Parathyroid adenoma (tissue), 2 donors: ENCODE measurements around the gene BMP8B.
"Not testable (repeated sequence)": the region's sequence is repeated elsewhere in the genome, so short reads cannot be mapped to it uniquely, and the experiment has no call there.

Experiments used
- H2AFZ ChIP-seq: fragments of 300-600 bp; sonication (generic); one replicate; pipeline ENCODE4 v1.7.0; 2017; ENCODE audit warnings: antibody characterized with exemption, mild to moderate bottlenecking
- H3K27ac ChIP-seq: fragments of 300-600 bp; sonication (generic); one replicate; pipeline ENCODE4 v1.7.0; 2017
- H3K27me3 ChIP-seq: fragments of 300-600 bp; sonication (generic); one replicate; pipeline ENCODE4 v1.7.0; 2017; ENCODE audit warnings: low read length; ENCODE audit not compliant: control insufficient read depth, insufficient read depth
- H3K36me3 ChIP-seq: fragments of 300-600 bp; sonication (generic); one replicate; pipeline ENCODE4 v1.7.0; 2017; ENCODE audit warnings: low read length; ENCODE audit not compliant: control insufficient read depth, insufficient read depth
- H3K4me1 ChIP-seq: fragments of 300-600 bp; sonication (generic); one replicate; pipeline ENCODE4 v1.7.0; 2017; ENCODE audit warnings: control low read depth
- H3K4me2 ChIP-seq: fragments of 300-600 bp; sonication (generic); one replicate; pipeline ENCODE4 v1.7.0; 2017; ENCODE audit warnings: low read length
- H3K4me3 ChIP-seq: fragments of 300-600 bp; sonication (generic); one replicate; pipeline ENCODE4 v1.7.0; 2017; ENCODE audit warnings: low read depth, low read length
- H3K79me2 ChIP-seq: fragments of 300-600 bp; sonication (generic); one replicate; pipeline ENCODE4 v1.7.0; 2017; ENCODE audit warnings: control low read depth
- H3K9ac ChIP-seq: fragments of 300-600 bp; sonication (generic); one replicate; pipeline ENCODE4 v1.7.0; 2017; ENCODE audit warnings: mild to moderate bottlenecking
- H3K9me3 ChIP-seq: fragments of 300-600 bp; sonication (generic); one replicate; pipeline ENCODE4 v1.7.0; 2017; ENCODE audit warnings: low read length; ENCODE audit not compliant: control insufficient read depth
- CTCF ChIP-seq: fragments of 300-600 bp; sonication (generic); IDR thresholded peaks from one replicate; pipeline ENCODE4 v1.7.0; 2017; ENCODE audit warnings: antibody characterized with exemption, mild to moderate bottlenecking
- donor health status: primary hyperparathyroidism.

The BMP8B gene

GRCh38 chr1:39789571-39790110, 976 bp upstream of the BMP8B start:
- Histone ChIP-seq H3K27ac (no peak overlapping the region), H3K36me3 (no peaks in the 10 kb centered on the region), H3K79me2 (no peaks in the 10 kb centered on the region), H3K27me3 (peaks cover 2% of the 10 kb centered on the region), H3K4me2 (no peak overlapping the region), H3K4me1 (no peaks in the 10 kb centered on the region), H3K9ac (no peak overlapping the region), H2AFZ (peak overlapping the region; percentile 46), H3K9me3 (no peaks in the 10 kb centered on the region), H3K4me3 (no peak overlapping the region)
- no peak for TF ChIP-seq CTCF

- Histone ChIP-seq H3K27me3 (no peaks in the 10 kb centered on the region), H3K79me2 (no peaks in the 10 kb centered on the region), H3K9me3 (no peaks in the 10 kb centered on the region), H3K36me3 (no peaks in the 10 kb centered on the region), H3K4me1 (no peaks in the 10 kb centered on the region), H3K27ac (no peak overlapping the region), H2AFZ (no peak overlapping the region), H3K4me3 (no peak overlapping the region), H3K9ac (no peak overlapping the region), H3K4me2 (peak overlapping the region; percentile 26)
- no peak for TF ChIP-seq CTCF
Measured at GRCh38 chr1:39788426-39788757, 273 bp downstream of the BMP8B start.

- not testable (repeated sequence) for H2AFZ ChIP-seq, H3K4me2 ChIP-seq, H3K4me1 ChIP-seq, H3K79me2 ChIP-seq, H3K27me3 ChIP-seq, H3K36me3 ChIP-seq, H3K27ac ChIP-seq, H3K4me3 ChIP-seq, H3K9me3 ChIP-seq, H3K9ac ChIP-seq
Measured at GRCh38 chr1:39787964-39788363, 701 bp downstream of the BMP8B start.

GRCh38 chr1:39787468-39787867, 1.2 kb downstream of the BMP8B start:
- TF ChIP-seq CTCF: no peak
- H3K9me3 ChIP-seq: no peaks in the 10 kb centered on the region
- no peaks in the 10 kb centered on the region for H3K27me3 ChIP-seq

GRCh38 chr1:39787108-39787375, 1.6 kb downstream of the BMP8B start:
- not testable (repeated sequence) for H3K79me2 ChIP-seq, H3K4me3 ChIP-seq, H3K4me2 ChIP-seq, H2AFZ ChIP-seq, H3K27ac ChIP-seq, H3K36me3 ChIP-seq, H3K4me1 ChIP-seq, H3K27me3 ChIP-seq, H3K9me3 ChIP-seq, H3K9ac ChIP-seq

More at GRCh38 chr1:39787468-39787867, 1.2 kb downstream of the BMP8B start:
- Histone ChIP-seq H3K4me1 (no peaks in the 10 kb centered on the region), H3K27ac (no peak overlapping the region), H3K79me2 (no peaks in the 10 kb centered on the region), H2AFZ (no peak overlapping the region), H3K36me3 (no peaks in the 10 kb centered on the region), H3K9ac (no peak overlapping the region), H3K4me3 (no peak overlapping the region), H3K4me2 (no peak overlapping the region)

- not testable (repeated sequence) for H3K27me3 ChIP-seq, H3K4me2 ChIP-seq, H3K4me3 ChIP-seq, H3K79me2 ChIP-seq, H3K36me3 ChIP-seq, H3K9ac ChIP-seq, H2AFZ ChIP-seq, H3K27ac ChIP-seq, H3K9me3 ChIP-seq, H3K4me1 ChIP-seq
Measured at GRCh38 chr1:39786303-39787107, 2.2 kb downstream of the BMP8B start.

- H3K4me3 ChIP-seq, H2AFZ ChIP-seq, H3K27me3 ChIP-seq, H3K4me2 ChIP-seq, H3K79me2 ChIP-seq, H3K9me3 ChIP-seq, H3K27ac ChIP-seq, H3K9ac ChIP-seq, H3K4me1 ChIP-seq, H3K36me3 ChIP-seq: not testable (repeated sequence)
Measured at GRCh38 chr1:39782685-39783084, 6.0 kb downstream of the BMP8B start.
